Erythroblast (primary cell): ENCODE measurements around the gene AHNAK.

ENCODE experiments used
- GATA1 ChIP-seq: IDR thresholded peaks from 2 replicates; pipeline ENCODE4 v1.6.1; 2011; ENCODE audit warnings: low read depth, mild to moderate bottlenecking, control low read depth, low read length, moderate library complexity
- POLR2A ChIP-seq: IDR thresholded peaks from 2 replicates; pipeline ENCODE4 v1.6.1; 2011; ENCODE audit warnings: mild to moderate bottlenecking, low read length

DNA sequence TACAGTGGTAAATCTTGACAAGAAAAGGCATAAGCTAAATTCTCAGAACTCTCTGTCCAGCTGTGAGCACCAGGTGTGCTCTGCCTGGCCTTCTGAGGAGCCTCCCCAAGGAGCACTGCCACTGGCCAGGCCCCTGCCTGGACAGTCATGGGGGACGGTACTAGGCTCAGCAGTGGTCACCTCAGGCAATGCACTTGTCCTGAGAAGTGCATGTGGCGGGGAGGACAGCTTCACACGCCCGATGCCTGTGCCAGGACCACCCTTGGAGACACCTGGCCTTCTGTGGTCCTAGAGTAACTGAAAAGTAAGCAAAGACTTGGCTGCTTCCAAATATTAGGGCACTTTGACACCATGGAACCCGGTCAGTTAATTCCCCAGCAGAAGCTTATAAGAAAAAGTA lies 156.4 kb downstream of the AHNAK start:
- TF ChIP-seq POLR2A (no peak), GATA1 (no peak)
